ENCODE measurements around the gene FAM174C. TPM values are rescaled to one million over a fixed set of nuclear protein-coding genes. Genes with fewer than 3 reads are reported as not detected.

FAM174C gene
- total and polyA plus RNA-seq, 2 of the 8 experiments (the other 6 are each of a cell fraction or from before 2014, with no cell fraction given): 44.5 to 125 TPM

DNA sequence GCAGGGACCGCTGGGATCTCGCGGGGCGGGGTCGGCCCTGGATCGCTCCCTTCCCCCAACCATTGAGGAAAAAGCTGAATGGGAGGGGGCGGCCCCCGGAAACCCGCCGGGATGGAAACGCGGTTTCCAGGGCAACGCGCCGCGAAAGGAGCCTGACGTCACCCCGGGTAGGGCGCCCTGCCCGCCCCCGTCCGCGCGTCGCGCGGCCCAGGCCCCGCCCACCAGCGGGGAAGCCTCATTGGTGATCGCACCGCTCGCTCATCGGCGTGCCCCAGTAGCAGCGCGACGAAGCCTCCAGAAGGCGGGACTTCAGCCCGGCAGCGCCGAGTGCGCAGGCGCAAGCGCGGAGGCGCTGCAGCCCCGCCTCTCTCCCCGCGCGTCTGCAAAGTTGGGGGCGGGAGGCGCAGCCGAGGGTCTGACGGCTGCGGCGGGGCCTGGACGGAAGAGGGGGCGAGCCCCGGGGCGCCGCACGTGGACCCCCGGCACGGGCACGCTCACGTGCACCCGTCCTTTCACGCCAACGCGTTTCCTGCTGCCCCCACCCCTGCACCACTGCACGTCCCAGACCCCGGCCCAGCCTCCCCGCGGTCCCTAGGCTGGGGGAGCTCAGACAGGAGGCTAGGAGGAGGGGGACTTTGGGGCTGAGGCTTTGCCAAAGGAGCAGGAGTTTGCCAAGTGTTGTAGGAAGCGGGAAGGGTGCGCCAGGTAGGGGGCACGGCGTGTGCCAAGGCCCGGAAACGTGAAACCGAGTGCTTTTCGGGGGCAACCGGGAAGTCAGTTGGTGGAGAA is 14.4 kb upstream of the FAM174C start:
- CTCF ChIA-PET (ENCODE audit: partially characterized antibody): interaction anchor here (1.0 to 15.9 kb wide), 5 partner anchors 9 to 222 kb away, joined by 3 to 212 read pairs (median 3); partner anchors contain the start of gene ATP5F1D
- FAIRE-seq: no peak
- TF ChIP-seq GTF2F1 (IDR thresholded peaks at IDR 0.05; ENCODE audit: borderline replicate concordance, low read depth, low read length) (no peak), RXRA (IDR thresholded peaks at IDR 0.05; ENCODE audit: insufficient read depth, low read depth, low read length) (no peak), SP2 (IDR thresholded peaks at IDR 0.05; ENCODE audit: low read length) (peak; percentile 80), CBX5 (IDR thresholded peaks at IDR 0.05; ENCODE audit: low read depth, low read length) (no peak), JUND (IDR thresholded peaks at IDR 0.05; ENCODE audit: low read length) (0 out of 2 replicates have a peak, but pooled peaks have one; percentile 56)

More for the DNA sequence above, 14.4 kb upstream of the FAM174C start:
- peaks cover 0 to 55% (median 37%) of the 10 kb centered on the region in 4 experiments; a peak in 6 of 7 replicates for H3K4me1 ChIP-seq (replicated peaks in 1 of 4; ENCODE audit: control insufficient read depth in 3 of 4, insufficient read depth in 4 of 4, low read length in 3 of 4)
- peak overlapping the region; percentile 88; the same call in 1 of the 2 replicates for H2BK5ac ChIP-seq (ENCODE audit: low read depth, low read length)
- H3K4me2 ChIP-seq (ENCODE audit: insufficient read depth in 1 of 2, low read depth in 2 of 2, low read length in 2 of 2): peak overlapping the region; percentile 83 to 94
- H3K9me3 ChIP-seq (ENCODE audit: insufficient read depth in 2 of 2, low read depth in 1 of 2, low read length in 1 of 2): no peaks in the 10 kb centered on the region
- no peak overlapping the region for H2BK20ac ChIP-seq (ENCODE audit: low read length)
- H3K27me3 ChIP-seq (replicated peaks in 1 of 4; ENCODE audit: control insufficient read depth in 3 of 4, extremely low read depth in 1 of 4, insufficient read depth in 3 of 4, low read length in 3 of 4): no peaks in the 10 kb centered on the region; a peak in 1 of 7 replicates
- 0 out of 2 replicates have a peak overlapping the region, but pooled peaks have one; percentile 53 for H2AK5ac ChIP-seq (ENCODE audit: low read depth, low read length)
- peak overlapping the region; percentile 96; the same call in 1 of the 2 replicates for H2BK12ac ChIP-seq (ENCODE audit: low read depth, low read length)
- WGBS, 2 experiments (ENCODE audit: extremely low coverage in 1 of 2, insufficient coverage in 1 of 2, insufficient read length in 1 of 2, insufficient replicate concordance in 2 of 2, low coverage in 1 of 2, low lambda C conversion rate in 2 of 2, missing lambda C conversion rate in 1 of 2): 2% methylated on average over 56 of the region's 83 CpGs; no CpG with 5 or more reads in 1 of the 2 experiments
- H3K79me1 ChIP-seq (ENCODE audit: low read depth, low read length): no peaks in the 10 kb centered on the region
- H3K4ac ChIP-seq (replicated peaks; ENCODE audit: insufficient read length, low read depth, low read length): no peak overlapping the region
- peak overlapping the region; percentile 45; the same call in 1 of the 2 replicates for H4K8ac ChIP-seq (ENCODE audit: extremely low read depth, insufficient read depth, low read length)
- no peak overlapping the region for H3K14ac ChIP-seq (ENCODE audit: insufficient read length)
- peak overlapping the region; percentile 68 for H4K5ac ChIP-seq (ENCODE audit: insufficient read length, low read depth, low read length)
- H4K20me1 ChIP-seq (replicated peaks in 1 of 2; ENCODE audit: control insufficient read depth in 1 of 2, insufficient read depth in 2 of 2, low read length in 2 of 2): peaks cover 6 to 15% of the 10 kb centered on the region in 2 experiments
- no peak overlapping the region for H2BK15ac ChIP-seq (ENCODE audit: low read length)
- peaks cover 0 to 2% of the 10 kb centered on the region in 2 experiments; a peak in 1 of 4 replicates for H3K79me2 ChIP-seq (ENCODE audit: control insufficient read depth in 1 of 2, insufficient read depth in 2 of 2, low read length in 2 of 2)
- POLR2A ChIA-PET (ENCODE audit: partially characterized antibody): interaction anchor here (0.9 to 19.4 kb wide), 9 partner anchors 4 to 234 kb away, joined by 3 to 456 read pairs (median 6); partner anchors contain the start of genes ATP5F1D, CBARP, CIRBP and FAM174C
- H3K27ac ChIP-seq (ENCODE audit: low read depth, low read length): peak overlapping the region; percentile 72; the same call in 1 of the 2 replicates
- peak overlapping the region; percentile 93 for H3K18ac ChIP-seq (ENCODE audit: extremely low read depth, low read length)
- peak overlapping the region; percentile 39 for H3K56ac ChIP-seq (replicated peaks; ENCODE audit: insufficient read length, low read depth, low read length)
- H2BK120ac ChIP-seq (replicated peaks; ENCODE audit: low read depth, low read length): peak overlapping the region; percentile 33
- H3K23me2 ChIP-seq (ENCODE audit: low read depth, low read length): peaks cover 24% of the 10 kb centered on the region; the same call in 1 of the 2 replicates
- no peak overlapping the region for H2AFZ ChIP-seq (ENCODE audit: low read length)
- peak overlapping the region; percentile 52 to 77 (median 64) for H3K4me3 ChIP-seq (ENCODE audit: extremely low read depth in 1 of 4, insufficient read depth in 2 of 4, low read depth in 3 of 4, low read length in 4 of 4)
- H3K23ac ChIP-seq (ENCODE audit: insufficient read length): no peak overlapping the region
- DNase-seq (ENCODE audit: low read depth in 1 of 2, low spot score in 2 of 2): peak; percentile 93 to 98
- peak overlapping the region; percentile 88 for H4K91ac ChIP-seq (replicated peaks; ENCODE audit: insufficient read length, low read length)
- peaks cover 2 to 25% (median 7%) of the 10 kb centered on the region in 4 experiments for H3K36me3 ChIP-seq (ENCODE audit: control insufficient read depth in 2 of 4, insufficient read depth in 4 of 4, low read length in 3 of 4)
- peak overlapping the region; percentile 31 to 65 (median 50); a peak in 6 of 7 replicates for H3K9ac ChIP-seq (replicated peaks in 1 of 4; ENCODE audit: extremely low read depth in 1 of 4, low read depth in 3 of 4, low read length in 3 of 4)

Measured in H1 (cell line).